H9 (cell line): ENCODE measurements around the gene LBHD2. TPM values are rescaled to one million over a fixed set of nuclear protein-coding genes. Genes with fewer than 3 reads are reported as not detected.

Experiments
- DNase-seq: peaks from one replicate; pipeline ENCODE4 v3.0.0-alpha.2; 2017
- H2AFZ ChIP-seq: one replicate; pipeline ENCODE4 v1.6.1; 2013; ENCODE audit warnings: mild to moderate bottlenecking, low read length, control low read depth, moderate library complexity
- H2AK5ac ChIP-seq: 2 replicates; pipeline ENCODE4 v1.6.1; 2013; ENCODE audit warnings: low read length, control low read depth, mixed read lengths; ENCODE audit not compliant: insufficient read length
- H2BK120ac ChIP-seq: one replicate; pipeline ENCODE4 v1.6.1; 2013; ENCODE audit warnings: low read depth, mild to moderate bottlenecking, low read length, control low read depth, inconsistent platforms; ENCODE audit not compliant: poor library complexity, severe bottlenecking
- H2BK12ac ChIP-seq: 2 replicates; pipeline ENCODE4 v1.6.1; 2013; ENCODE audit warnings: low read length, control low read depth, mixed read lengths, low read depth; ENCODE audit not compliant: insufficient read length
- H2BK15ac ChIP-seq: 2 replicates; pipeline ENCODE4 v1.6.1; 2013; ENCODE audit warnings: low read depth, low read length, control low read depth
- H2BK20ac ChIP-seq: one replicate; pipeline ENCODE4 v1.6.1; 2013; ENCODE audit warnings: low read depth, mild to moderate bottlenecking, low read length, control low read depth, inconsistent platforms; ENCODE audit not compliant: poor library complexity, severe bottlenecking
- H2BK5ac ChIP-seq: 2 replicates; pipeline ENCODE4 v1.6.1; 2013; ENCODE audit warnings: low read length, control low read depth, mixed read lengths; ENCODE audit not compliant: insufficient read length
- H3K14ac ChIP-seq: 2 replicates; pipeline ENCODE4 v1.6.1; 2013; ENCODE audit warnings: low read length, control low read depth; ENCODE audit not compliant: insufficient read depth
- H3K18ac ChIP-seq: 2 replicates; pipeline ENCODE4 v1.6.1; 2013; ENCODE audit warnings: low read depth, mild to moderate bottlenecking, mixed read lengths, low read length, control low read depth; ENCODE audit not compliant: insufficient read length
- H3K23ac ChIP-seq: 2 replicates; pipeline ENCODE4 v1.6.1; 2013; ENCODE audit warnings: low read length, control low read depth, mixed read lengths, low read depth; ENCODE audit not compliant: insufficient read length
- H3K23me2 ChIP-seq: 2 replicates; pipeline ENCODE4 v1.6.1; 2013; ENCODE audit warnings: low read depth, mild to moderate bottlenecking, mixed read lengths, low read length, control low read depth; ENCODE audit not compliant: insufficient read length, poor library complexity, severe bottlenecking
- H3K27ac ChIP-seq: 2 replicates; pipeline ENCODE4 v1.5.1; 2013; ENCODE audit warnings: low read length, control low read depth, mixed read lengths, low read depth; ENCODE audit not compliant: insufficient read length
- H3K27me3 ChIP-seq: 2 replicates; pipeline ENCODE4 v1.6.1; 2013; ENCODE audit warnings: low read length, control low read depth, inconsistent platforms; ENCODE audit not compliant: insufficient read depth
- H3K4ac ChIP-seq: 2 replicates; pipeline ENCODE4 v1.6.1; 2013; ENCODE audit warnings: low read depth, mild to moderate bottlenecking, control low read depth, inconsistent platforms, low read length, moderate library complexity
- H3K4me1 ChIP-seq: 2 replicates; pipeline ENCODE4 v1.6.1; 2013; ENCODE audit warnings: low read length, control low read depth, inconsistent platforms; ENCODE audit not compliant: insufficient read depth
- H3K4me2 ChIP-seq: 2 replicates; pipeline ENCODE4 v1.6.1; 2013; ENCODE audit warnings: low read length, control low read depth, mixed read lengths; ENCODE audit not compliant: insufficient read length, insufficient read depth
- H3K56ac ChIP-seq: 2 replicates; pipeline ENCODE4 v1.6.1; 2013; ENCODE audit warnings: low read depth, mild to moderate bottlenecking, mixed read lengths, low read length, control low read depth; ENCODE audit not compliant: insufficient read length
- H3K79me1 ChIP-seq: 2 replicates; pipeline ENCODE4 v1.6.1; 2013; ENCODE audit warnings: low read depth, mild to moderate bottlenecking, moderate library complexity, low read length, control low read depth, inconsistent platforms; ENCODE audit not compliant: insufficient read depth, poor library complexity, severe bottlenecking
- H3K79me2 ChIP-seq: 2 replicates; pipeline ENCODE4 v1.6.1; 2013; ENCODE audit warnings: low read length, control low read depth, inconsistent platforms; ENCODE audit not compliant: insufficient read depth
- H3K9ac ChIP-seq: 2 replicates; pipeline ENCODE4 v1.6.1; 2013; ENCODE audit warnings: low read length, control low read depth, mixed read lengths; ENCODE audit not compliant: insufficient read length; ENCODE audit errors: extremely low read depth
- H3K9me3 ChIP-seq: one replicate; pipeline ENCODE4 v1.6.1; 2013; ENCODE audit warnings: low read depth, low read length, inconsistent platforms; ENCODE audit not compliant: control insufficient read depth
- H3T11ph ChIP-seq: one replicate; pipeline ENCODE4 v1.6.1; 2013; ENCODE audit warnings: mild to moderate bottlenecking, low read length, control low read depth, inconsistent platforms
- H4K20me1 ChIP-seq: one replicate; pipeline ENCODE4 v1.6.1; 2013; ENCODE audit not compliant: control insufficient read depth, insufficient read length, insufficient read depth
- H4K5ac ChIP-seq: 2 replicates; pipeline ENCODE4 v1.6.1; 2013; ENCODE audit warnings: low read depth, mild to moderate bottlenecking, mixed read lengths, low read length, control low read depth; ENCODE audit not compliant: insufficient read length
- H4K8ac ChIP-seq: replicated peaks from 2 replicates; pipeline ENCODE4 v1.6.1; 2013; ENCODE audit warnings: low read length, control low read depth, mixed read lengths, low read depth; ENCODE audit not compliant: insufficient read length
- H4K91ac ChIP-seq: 2 replicates; pipeline ENCODE4 v1.6.1; 2013; ENCODE audit warnings: low read depth, mild to moderate bottlenecking, moderate library complexity, mixed read lengths, low read length, control low read depth; ENCODE audit not compliant: insufficient read length
- H3K27ac Mint-ChIP-seq, 3 experiments: 2 replicates in 2 of 3; 3 replicates in 1 of 3; pipeline ENCODE4 v1.8.0; 2020 to 2021; ENCODE audit warnings: mixed read lengths in 3 of 3, mild to moderate bottlenecking in 1 of 3, moderate library complexity in 1 of 3
- H3K27me3 Mint-ChIP-seq: 2 replicates; pipeline ENCODE4 v1.8.0; 2021; ENCODE audit warnings: low read depth, mild to moderate bottlenecking, moderate library complexity, mixed read lengths
- H3K36me3 Mint-ChIP-seq, 3 experiments: 2 replicates in 2 of 3; 3 replicates in 1 of 3; pipeline ENCODE4 v1.8.0; 2020 to 2021; ENCODE audit warnings: low read depth in 3 of 3, mixed read lengths in 3 of 3; ENCODE audit not compliant: insufficient read depth in 1 of 3
- H3K4me1 Mint-ChIP-seq, 2 experiments: 2 replicates each; pipeline ENCODE4 v1.8.0; 2020; ENCODE audit warnings: mixed read lengths in 2 of 2
- H3K4me3 Mint-ChIP-seq, 2 experiments: 2 replicates in 1 of 2; 3 replicates in 1 of 2; pipeline ENCODE4 v1.8.0; 2020 to 2021; ENCODE audit warnings: mild to moderate bottlenecking in 2 of 2, mixed read lengths in 2 of 2, moderate library complexity in 1 of 2
- H3K9me3 Mint-ChIP-seq, 2 experiments: 2 replicates in 1 of 2; 3 replicates in 1 of 2; pipeline ENCODE4 v1.8.0; 2020; ENCODE audit warnings: mild to moderate bottlenecking in 2 of 2, mixed read lengths in 2 of 2, moderate library complexity in 1 of 2
- CTCF ChIP-seq: fragments of 200-600 bp; sonication (generic); conservative IDR thresholded peaks from 3 replicates; pipeline ENCODE4 v1.8.0; 2021; ENCODE audit warnings: antibody characterized with exemption, mild to moderate bottlenecking
- WGBS: extraction: QIAGEN DNeasy Blood & Tissue Kit; methylation state at CpG from one replicate; pipeline ENCODE4 v1.1.7; 2013; ENCODE audit warnings: missing lambda C conversion rate, low lambda C conversion rate, mixed read lengths; ENCODE audit not compliant: insufficient read length; ENCODE audit errors: extremely low coverage; 5-methylcytosine and 5-hydroxymethylcytosine counted together
- total RNA-seq: library from RNA; stranded (reverse); gene quantifications from 2 replicates; pipeline ENCODE4 v1.2.1, GENCODE V29; 2021

The LBHD2 gene
- total RNA-seq, 1 experiment from 2014 or later, result not detected

- DNase-seq, result no peak
- H2BK20ac ChIP-seq, result no peak overlapping the region
- TF ChIP-seq CTCF, result no peak
- H4K20me1 ChIP-seq, result no peaks in the 10 kb centered on the region
- no peaks in the 10 kb centered on the region for H3K27me3 ChIP-seq
- H3K56ac ChIP-seq, result no peak overlapping the region
- H2BK5ac ChIP-seq, result no peak overlapping the region
- no peaks in the 10 kb centered on the region for H3K79me1 ChIP-seq
- Mint-ChIP-seq H3K27ac (no peak overlapping the region), H3K4me3 (no peak overlapping the region), H3K9me3 (no peaks in the 10 kb centered on the region), H3K4me1 (peaks cover 23 to 44% of the 10 kb centered on the region in 2 experiments), H3K27me3 (peaks cover 14% of the 10 kb centered on the region), H3K36me3 (no peaks in the 10 kb centered on the region)
- no peak overlapping the region for H3K4me2 ChIP-seq
- H3K4me1 ChIP-seq, result peaks cover 6% of the 10 kb centered on the region
- no peak overlapping the region for H3K9ac ChIP-seq
- H2AK5ac ChIP-seq, result no peak overlapping the region
- no peak overlapping the region for H2BK15ac ChIP-seq
- no peak overlapping the region for H2AFZ ChIP-seq
- no peak overlapping the region for H2BK120ac ChIP-seq
- WGBS, result no CpG with 5 or more reads among the region's 11 CpGs
- H3K23ac ChIP-seq, result no peak overlapping the region
- no peak overlapping the region for H3T11ph ChIP-seq
- H4K91ac ChIP-seq, result no peak overlapping the region
- no peak overlapping the region for H2BK12ac ChIP-seq
- no peaks in the 10 kb centered on the region for H3K79me2 ChIP-seq
- no peak overlapping the region for H3K18ac ChIP-seq
- no peaks in the 10 kb centered on the region for H3K9me3 ChIP-seq
- peaks cover 4% of the 10 kb centered on the region for H3K23me2 ChIP-seq
- H4K8ac ChIP-seq, result no peak overlapping the region
- peak overlapping the region; percentile 55; the same call in 1 of the 2 replicates for H3K14ac ChIP-seq
- no peak overlapping the region for H3K27ac ChIP-seq
- no peak overlapping the region for H3K4ac ChIP-seq
- no peak overlapping the region for H4K5ac ChIP-seq
These were observed 28.6 kb downstream of the LBHD2 start for GRCh38 chr14:103112400-103113243.
